HepG2 (cell line): ENCODE results near the gene TSHZ2. TPM values are rescaled to one million over a fixed set of nuclear protein-coding genes. Genes with fewer than 3 reads are reported as not detected.

ENCODE experiments used
- CEBPG ChIP-seq: IDR thresholded peaks from 2 replicates; pipeline ENCODE4 v1.6.1; 2016
- SCMH1 ChIP-seq: sonication (generic); formaldehyde crosslinking; IDR thresholded peaks from 2 replicates; pipeline ENCODE4 v1.9.0; 2021; ENCODE audit warnings: missing genetic modification reagents, mild to moderate bottlenecking, borderline replicate concordance
- SIN3A ChIP-seq: IDR thresholded peaks from 2 replicates; pipeline ENCODE4 v1.6.1; 2011; ENCODE audit warnings: low read depth, mild to moderate bottlenecking, control low read depth, low read length, borderline replicate concordance
- ZNF607 ChIP-seq: sonication (generic); formaldehyde crosslinking; IDR thresholded peaks from 2 replicates; pipeline ENCODE4 v1.5.1; 2020; ENCODE audit warnings: missing genetic modification reagents, mild to moderate bottlenecking, borderline replicate concordance
- ZNF720 ChIP-seq: sonication (generic); formaldehyde crosslinking; IDR thresholded peaks from 2 replicates; pipeline ENCODE4 v1.4.0; 2020; ENCODE audit warnings: missing genetic modification reagents
- polyA plus RNA-seq, 8 experiments: library from polyadenylated mRNA; depleted of rRNA in 3 of 8; stranded (reverse) in 7 of 8; unstranded in 1 of 8; fragments of >200 nt; fragmentation: Illumina TruSeq in 4 of 8; extraction: Trizol in 4 of 8; gene quantifications; 2 replicates each; pipeline versions ENCODE4 v1.2.1 to v1.2.3, GENCODE V29; 2011 to 2016; ENCODE audit warnings: low read depth in 4 of 8, missing spikeins in 1 of 8, mixed read lengths in 1 of 8; ENCODE audit not compliant: insufficient read depth in 1 of 8
- total RNA-seq, 5 experiments: library from RNA; depleted of rRNA; stranded (reverse); fragments of >200 nt; fragmentation: Illumina TruSeq; extraction: Trizol; gene quantifications; 2 replicates each; pipeline ENCODE4 v1.2.3, GENCODE V29; 2016; ENCODE audit warnings: low read depth in 1 of 5
- TF ChIP-seq, protein P1 (sequence below): sonication (generic); formaldehyde crosslinking; IDR thresholded peaks from 2 replicates; pipeline ENCODE4 v1.4.0; 2020; ENCODE audit warnings: missing genetic modification reagents, borderline replicate concordance
- TF ChIP-seq, protein P2 (sequence below), 2 experiments: fragments of 450-650 bp in 1 of 2; sonication (generic) in 1 of 2; formaldehyde crosslinking; IDR thresholded peaks; 2 replicates each; pipeline versions ENCODE4 v1.5.0 to v1.8.0; 2020 to 2022; ENCODE audit warnings: mild to moderate bottlenecking in 1 of 2, missing genetic modification reagents in 1 of 2

Gene TSHZ2
- total and polyA plus RNA-seq, 2 of the 13 experiments (the other 11 are each of a cell fraction or from before 2014, with no cell fraction given): 0.01 TPM; not detected in 1

DNA sequence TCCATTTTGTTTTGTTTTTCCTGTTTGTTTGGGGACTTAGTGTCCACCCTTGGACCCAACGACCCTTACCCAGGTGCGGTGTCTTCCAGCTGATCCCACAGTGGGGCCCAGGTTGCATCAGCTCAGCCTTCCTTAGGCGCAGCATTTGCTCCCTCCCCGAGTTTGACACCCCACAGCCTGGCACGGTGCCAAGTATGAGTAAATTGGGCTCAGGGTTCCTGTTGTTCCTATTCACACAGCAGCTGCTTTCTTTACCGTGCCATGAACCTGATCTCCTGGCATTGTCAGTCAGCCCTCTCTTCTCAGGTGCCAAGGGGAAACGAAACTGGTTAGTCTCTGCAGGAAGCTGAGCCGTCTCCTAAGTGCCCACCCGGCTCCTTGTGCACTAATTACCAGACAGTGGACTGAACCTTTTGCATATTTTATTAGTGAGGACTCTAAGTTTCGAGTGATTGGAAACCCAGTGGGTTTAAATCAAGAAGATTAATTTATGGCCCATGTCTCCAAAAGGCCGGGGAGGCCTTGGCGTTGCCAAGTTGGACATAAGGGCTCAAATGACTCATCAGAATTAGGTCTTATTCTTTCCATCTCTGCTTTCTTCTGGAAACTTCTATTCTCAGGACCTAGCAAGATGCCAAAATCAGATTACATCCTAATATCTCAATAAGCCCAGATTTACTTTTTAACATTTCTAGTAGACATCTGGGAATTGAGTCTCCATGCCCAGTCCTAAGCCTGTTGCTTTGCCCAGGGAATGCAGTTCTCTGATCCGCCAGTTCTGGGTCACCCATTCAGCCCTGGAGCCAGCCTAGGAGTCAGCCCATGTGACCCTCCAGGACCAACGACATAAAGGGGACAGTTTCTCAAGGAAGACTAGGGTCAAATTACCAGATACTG is 68.8 kb downstream of the TSHZ2 start (continued):
- TF ChIP-seq, protein P1, sequence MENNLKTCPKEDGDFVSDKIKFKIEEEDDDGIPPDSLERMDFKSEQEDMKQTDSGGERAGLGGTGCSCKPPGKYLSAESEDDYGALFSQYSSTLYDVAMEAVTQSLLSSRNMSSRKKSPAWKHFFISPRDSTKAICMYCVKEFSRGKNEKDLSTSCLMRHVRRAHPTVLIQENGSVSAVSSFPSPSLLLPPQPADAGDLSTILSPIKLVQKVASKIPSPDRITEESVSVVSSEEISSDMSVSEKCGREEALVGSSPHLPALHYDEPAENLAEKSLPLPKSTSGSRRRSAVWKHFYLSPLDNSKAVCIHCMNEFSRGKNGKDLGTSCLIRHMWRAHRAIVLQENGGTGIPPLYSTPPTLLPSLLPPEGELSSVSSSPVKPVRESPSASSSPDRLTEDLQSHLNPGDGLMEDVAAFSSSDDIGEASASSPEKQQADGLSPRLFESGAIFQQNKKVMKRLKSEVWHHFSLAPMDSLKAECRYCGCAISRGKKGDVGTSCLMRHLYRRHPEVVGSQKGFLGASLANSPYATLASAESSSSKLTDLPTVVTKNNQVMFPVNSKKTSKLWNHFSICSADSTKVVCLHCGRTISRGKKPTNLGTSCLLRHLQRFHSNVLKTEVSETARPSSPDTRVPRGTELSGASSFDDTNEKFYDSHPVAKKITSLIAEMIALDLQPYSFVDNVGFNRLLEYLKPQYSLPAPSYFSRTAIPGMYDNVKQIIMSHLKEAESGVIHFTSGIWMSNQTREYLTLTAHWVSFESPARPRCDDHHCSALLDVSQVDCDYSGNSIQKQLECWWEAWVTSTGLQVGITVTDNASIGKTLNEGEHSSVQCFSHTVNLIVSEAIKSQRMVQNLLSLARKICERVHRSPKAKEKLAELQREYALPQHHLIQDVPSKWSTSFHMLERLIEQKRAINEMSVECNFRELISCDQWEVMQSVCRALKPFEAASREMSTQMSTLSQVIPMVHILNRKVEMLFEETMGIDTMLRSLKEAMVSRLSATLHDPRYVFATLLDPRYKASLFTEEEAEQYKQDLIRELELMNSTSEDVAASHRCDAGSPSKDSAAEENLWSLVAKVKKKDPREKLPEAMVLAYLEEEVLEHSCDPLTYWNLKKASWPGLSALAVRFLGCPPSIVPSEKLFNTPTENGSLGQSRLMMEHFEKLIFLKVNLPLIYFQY: 0 out of 2 replicates have a peak, but pooled peaks have one; percentile 20
- TF ChIP-seq, protein P2, sequence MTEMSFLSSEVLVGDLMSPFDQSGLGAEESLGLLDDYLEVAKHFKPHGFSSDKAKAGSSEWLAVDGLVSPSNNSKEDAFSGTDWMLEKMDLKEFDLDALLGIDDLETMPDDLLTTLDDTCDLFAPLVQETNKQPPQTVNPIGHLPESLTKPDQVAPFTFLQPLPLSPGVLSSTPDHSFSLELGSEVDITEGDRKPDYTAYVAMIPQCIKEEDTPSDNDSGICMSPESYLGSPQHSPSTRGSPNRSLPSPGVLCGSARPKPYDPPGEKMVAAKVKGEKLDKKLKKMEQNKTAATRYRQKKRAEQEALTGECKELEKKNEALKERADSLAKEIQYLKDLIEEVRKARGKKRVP (CRISPR knock-in tag; IDR thresholded peaks at IDR 0.05): peak in 1 of 2 experiments; percentile 95; a peak in 2 of 4 replicates
- TF ChIP-seq ZNF720 (CRISPR knock-in tag) (no peak), SCMH1 (CRISPR knock-in tag) (no peak), ZNF607 (CRISPR knock-in tag) (peak; percentile 12; the same call in 1 of the 2 replicates), SIN3A (0 out of 2 replicates have a peak, but pooled peaks have one; percentile 12), CEBPG (CRISPR knock-in tag) (peak; percentile 34; the same call in 1 of the 2 replicates)
